ENCODE data around the gene CYP26B1.
"Not testable (repeated sequence)": the region's sequence is repeated elsewhere in the genome, so short reads cannot be mapped to it uniquely, and the experiment has no call there.

Gene CYP26B1

GRCh38 chr2:72112981-72113846, 34.4 kb downstream of the CYP26B1 start:
- DNase-seq (ENCODE audit: low read depth in 3 of 3, low spot score in 1 of 3): no peak

DNA sequence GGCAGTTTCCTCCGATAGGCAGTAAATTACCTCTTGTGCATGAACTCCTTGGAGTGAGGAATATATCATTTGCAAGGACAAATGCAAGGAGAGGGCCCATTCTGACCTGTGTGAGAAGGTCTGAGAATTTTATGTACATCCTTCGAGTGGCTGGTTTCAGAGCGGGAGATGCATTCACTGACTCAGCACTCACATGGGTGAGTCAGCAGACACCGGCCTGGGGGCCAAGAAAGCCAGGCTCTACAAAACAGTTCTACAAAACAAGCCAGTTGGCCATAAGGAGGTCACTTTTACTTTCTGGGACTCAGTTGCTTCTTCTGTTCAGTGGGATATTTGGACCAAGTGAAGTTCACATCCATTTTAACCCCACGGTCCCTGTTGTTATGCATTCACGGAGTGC, 35.3 kb downstream of the CYP26B1 start:
- no peak for DNase-seq (ENCODE audit: low read depth in 3 of 3, low spot score in 1 of 3)

- no peak for DNase-seq (ENCODE audit: low read depth in 3 of 3, low spot score in 1 of 3)
Measured at GRCh38 chr2:72111061-72111460, 36.6 kb downstream of the CYP26B1 start.

- no peak for DNase-seq (ENCODE audit: low read depth in 3 of 3, low spot score in 1 of 3)
Measured at GRCh38 chr2:72109904-72110303, 37.8 kb downstream of the CYP26B1 start.

DNA sequence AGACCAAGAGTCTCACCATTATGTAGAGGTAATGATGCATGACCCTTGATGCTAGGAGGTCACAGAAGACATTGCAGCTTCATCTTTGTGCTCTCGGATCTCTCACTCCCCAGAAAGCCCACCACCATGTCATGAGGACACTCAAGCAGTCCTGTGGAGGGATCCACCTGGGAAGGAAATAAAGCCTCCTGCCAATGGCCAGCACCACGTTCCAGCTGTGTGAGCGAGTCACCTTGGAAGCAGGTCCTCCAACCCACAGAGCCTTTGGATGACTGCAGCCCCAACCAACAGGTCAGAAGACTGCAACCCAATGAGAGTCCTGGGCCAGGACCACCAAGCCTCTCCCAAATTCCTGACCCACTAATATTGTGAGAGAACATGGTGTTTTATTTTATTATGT, 38.4 kb downstream of the CYP26B1 start:
- DNase-seq (ENCODE audit: low read depth in 3 of 3, low spot score in 1 of 3): no peak

- DNase-seq (ENCODE audit: low read depth in 3 of 3, low spot score in 1 of 3): no peak
Measured at GRCh38 chr2:72108121-72108520, 39.5 kb downstream of the CYP26B1 start.

DNA sequence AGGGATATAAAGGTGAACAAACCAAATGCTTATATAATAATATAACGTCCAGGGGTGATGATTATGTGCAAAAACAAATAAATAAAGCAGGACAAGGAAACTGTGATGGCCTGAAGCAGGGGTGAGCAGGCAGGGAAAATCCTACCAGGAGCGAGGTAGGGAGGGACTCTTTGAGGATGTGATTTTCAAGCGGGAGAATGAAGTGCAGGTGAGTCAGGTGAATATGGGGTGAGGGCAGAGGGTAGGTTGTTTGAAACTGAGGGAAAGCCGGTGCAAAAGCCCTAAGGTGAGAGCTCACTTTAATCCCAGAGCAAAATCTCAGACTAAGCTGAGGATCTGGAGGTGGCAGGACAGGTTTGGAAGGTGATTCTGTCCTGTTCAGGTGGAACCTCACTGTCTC, 40.7 kb downstream of the CYP26B1 start:
- no peak for DNase-seq (ENCODE audit: low read depth in 3 of 3, low spot score in 1 of 3)

DNA sequence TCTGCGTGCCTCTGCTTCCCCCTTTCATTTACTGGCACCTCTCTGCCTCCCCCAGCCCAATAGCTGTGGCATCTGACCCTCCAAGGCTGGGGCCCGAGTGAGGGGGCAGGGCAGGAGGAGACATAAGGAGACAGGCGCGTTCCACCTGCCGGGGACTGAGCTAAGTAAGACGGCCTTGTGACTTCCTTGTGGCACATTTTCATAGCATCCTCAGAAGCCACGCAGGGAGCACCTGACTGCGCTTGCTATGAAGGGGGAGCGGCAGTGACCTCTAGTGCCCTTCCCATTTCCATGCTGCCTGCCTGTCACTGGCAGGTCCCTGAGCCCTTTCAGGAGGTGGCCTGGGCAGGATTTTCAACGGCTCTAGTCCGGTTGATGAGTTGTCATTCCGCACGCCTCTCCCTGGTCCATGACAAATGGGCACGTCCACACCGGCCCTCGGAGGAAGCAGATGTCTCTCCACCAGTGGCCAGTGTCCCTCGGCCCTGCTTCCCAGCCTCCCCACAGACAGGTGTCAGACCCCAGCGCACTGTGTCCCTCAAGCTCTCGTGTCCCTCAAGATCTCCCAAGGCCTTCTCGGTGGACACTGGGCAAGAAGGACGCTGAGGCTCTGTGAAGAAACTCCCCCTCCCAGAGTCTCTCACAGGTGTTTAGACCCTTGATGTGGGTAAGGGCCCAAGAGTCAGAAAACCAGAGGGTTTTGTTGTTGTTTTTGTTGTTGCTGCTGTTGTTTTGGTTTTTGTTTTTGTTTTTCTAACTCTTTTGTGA, 42.7 kb downstream of the CYP26B1 start:
- no peak for DNase-seq (ENCODE audit: low read depth in 3 of 3, low spot score in 1 of 3)

- no peak for DNase-seq (ENCODE audit: low read depth in 3 of 3, low spot score in 1 of 3)
Measured at GRCh38 chr2:72103690-72104089, 44.0 kb downstream of the CYP26B1 start.

DNA sequence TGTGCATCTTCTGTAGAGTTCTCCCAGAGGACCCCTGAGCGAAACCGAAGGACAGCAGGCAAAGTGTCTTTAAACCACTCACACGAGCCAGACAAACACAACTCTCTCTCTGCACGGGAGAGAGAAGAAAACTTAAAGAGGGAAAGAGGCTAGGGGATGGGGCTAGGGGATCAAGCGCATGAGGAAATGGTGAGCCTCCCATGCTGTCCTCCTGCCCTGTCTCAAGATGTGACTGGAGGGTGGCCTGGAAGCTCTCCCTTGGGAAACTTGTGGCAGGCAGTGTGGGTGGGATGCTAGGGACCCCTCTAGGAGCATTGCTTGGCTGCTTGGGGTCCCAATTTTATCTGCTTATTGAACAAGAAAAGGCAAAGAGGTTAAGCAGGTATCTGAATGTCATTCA, 44.5 kb downstream of the CYP26B1 start:
- no peak for DNase-seq (ENCODE audit: low read depth in 3 of 3, low spot score in 1 of 3)

DNA sequence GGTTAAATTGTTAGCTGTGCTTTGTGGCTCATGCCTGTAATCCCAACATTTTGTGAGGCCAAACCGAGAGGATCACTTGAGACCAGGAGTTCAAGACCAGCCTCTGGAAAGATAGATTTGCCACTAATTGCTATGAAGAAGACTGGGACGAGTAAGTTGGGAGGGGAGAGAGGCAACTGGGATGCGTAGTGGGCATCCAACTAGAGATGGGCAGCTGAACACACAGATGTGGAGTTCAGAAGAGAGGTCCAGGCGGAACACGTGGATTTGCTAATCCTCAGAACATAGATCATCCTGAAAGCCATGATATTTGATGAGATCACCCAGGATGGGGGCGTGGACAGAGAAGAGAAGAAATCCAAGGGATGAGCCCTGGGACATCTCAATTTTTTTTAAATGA, 48.7 kb downstream of the CYP26B1 start:
- no peak for DNase-seq (ENCODE audit: low read depth in 3 of 3, low spot score in 1 of 3)

GRCh38 chr2:72097276-72097675, 50.4 kb downstream of the CYP26B1 start:
- no peak for DNase-seq (ENCODE audit: low read depth in 3 of 3, low spot score in 1 of 3)

GRCh38 chr2:72096181-72096580, 51.5 kb downstream of the CYP26B1 start:
- no peak for DNase-seq (ENCODE audit: low read depth in 3 of 3, low spot score in 1 of 3)

GRCh38 chr2:72095364-72095763, 52.3 kb downstream of the CYP26B1 start:
- DNase-seq (ENCODE audit: low read depth in 3 of 3, low spot score in 1 of 3): no peak

DNA sequence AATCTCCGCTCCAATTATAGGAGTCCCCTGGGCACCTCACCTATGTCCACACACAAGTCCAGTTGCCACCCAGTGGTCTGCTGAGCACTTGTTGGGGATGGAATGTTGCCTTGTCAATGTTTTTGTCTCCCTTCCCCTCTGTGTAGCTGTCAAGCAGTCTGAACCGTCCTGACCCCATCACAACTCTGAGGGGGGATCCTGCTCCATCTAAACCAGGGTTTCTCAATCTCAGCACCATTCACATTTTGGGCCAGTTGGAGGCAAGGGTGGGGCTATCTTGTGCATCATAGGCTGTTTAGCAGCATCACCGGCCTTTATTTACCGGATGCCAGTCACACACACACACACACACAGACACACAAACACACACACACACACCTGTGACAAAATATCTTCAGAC, 53.0 kb downstream of the CYP26B1 start:
- no peak for DNase-seq (ENCODE audit: low read depth in 3 of 3, low spot score in 1 of 3)

- no peak for DNase-seq (ENCODE audit: low read depth in 3 of 3, low spot score in 1 of 3)
Measured at GRCh38 chr2:72092111-72092510, 55.6 kb downstream of the CYP26B1 start.

DNA sequence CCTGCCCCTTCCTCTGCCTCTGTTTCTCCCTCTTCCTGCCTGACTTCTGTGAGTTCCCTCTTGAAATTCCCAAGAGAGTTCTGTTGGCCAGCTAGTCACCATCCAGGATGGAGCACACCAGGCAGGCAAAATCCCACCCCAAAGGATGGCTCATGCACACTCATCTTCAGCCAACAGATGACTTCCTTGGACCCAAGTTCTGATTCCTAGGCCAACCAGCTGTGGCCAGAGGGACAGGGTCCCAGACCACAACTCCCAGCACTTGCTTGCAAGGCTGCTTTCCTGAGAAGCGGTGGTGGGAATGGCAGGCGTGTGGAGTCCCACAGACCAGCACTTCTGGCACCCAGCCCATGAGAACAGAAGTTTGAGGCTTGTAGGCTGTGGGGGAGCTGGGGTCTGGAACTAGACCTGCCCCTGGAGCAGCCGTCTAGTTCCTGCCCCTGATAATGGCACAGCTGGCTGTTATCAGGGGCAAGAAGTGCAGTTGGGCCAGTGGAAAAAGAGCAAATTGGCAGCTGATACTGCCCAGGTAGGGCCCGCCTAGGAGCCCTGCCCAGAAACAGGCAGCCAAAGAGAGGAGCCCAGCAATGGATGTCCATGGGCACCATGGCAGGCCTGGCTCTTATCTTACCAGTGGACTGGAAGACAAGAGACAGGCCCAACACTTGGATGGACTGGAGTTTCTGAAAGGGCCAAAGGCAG, 56.7 kb downstream of the CYP26B1 start:
- DNase-seq (ENCODE audit: low read depth in 3 of 3, low spot score in 1 of 3): no peak

DNA sequence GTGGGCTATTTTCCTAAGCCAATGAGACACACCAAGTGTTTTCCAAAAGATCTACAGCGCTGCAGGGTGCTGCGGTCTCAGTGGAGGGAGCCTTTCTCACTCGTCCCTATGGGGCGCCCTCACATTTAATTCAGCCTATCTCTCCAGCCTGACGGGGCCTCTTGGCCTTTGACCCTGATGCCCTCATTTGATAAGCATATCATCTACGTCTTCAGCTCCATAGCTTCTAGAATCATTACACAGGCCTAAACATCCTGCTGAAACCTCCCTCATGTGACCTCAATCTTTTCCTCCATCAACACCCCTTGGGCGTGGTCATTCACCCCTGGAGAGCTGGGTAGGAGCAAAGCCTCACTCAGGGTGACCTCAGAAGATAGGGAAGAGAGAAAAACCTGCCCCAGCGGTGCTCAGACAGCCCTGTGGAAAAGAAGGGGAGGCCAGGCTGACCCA, 57.4 kb downstream of the CYP26B1 start:
- DNase-seq (ENCODE audit: low read depth in 3 of 3, low spot score in 1 of 3): no peak

GRCh38 chr2:72089537-72089936, 58.1 kb downstream of the CYP26B1 start:
- no peak for DNase-seq (ENCODE audit: low read depth in 3 of 3, low spot score in 1 of 3)

DNA sequence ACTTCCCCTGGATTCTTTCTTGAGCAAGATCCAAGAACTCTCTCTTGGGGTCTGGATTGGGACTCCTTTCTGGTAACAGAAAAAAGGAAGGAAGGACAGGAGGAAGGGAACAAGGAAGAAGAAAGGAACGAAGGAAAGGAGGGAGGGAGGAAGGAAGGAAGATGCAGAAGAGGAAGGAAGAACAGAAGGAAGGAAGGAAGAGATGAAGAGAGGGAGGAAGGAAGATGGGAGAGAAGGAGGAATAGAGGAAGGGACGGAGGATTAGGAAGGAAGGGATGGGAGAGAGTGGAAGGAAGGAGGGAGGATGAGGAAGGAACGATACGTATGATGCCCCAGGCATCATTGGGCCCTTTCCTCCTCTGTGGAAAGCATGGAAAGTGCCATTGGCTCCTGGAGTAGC, 58.6 kb downstream of the CYP26B1 start:
- DNase-seq (ENCODE audit: low read depth in 3 of 3, low spot score in 1 of 3): no peak

- DNase-seq (ENCODE audit: low read depth in 3 of 3, low spot score in 1 of 3): not testable (repeated sequence)
Measured at GRCh38 chr2:72086871-72087633, 60.6 kb downstream of the CYP26B1 start.

Data from stimulated activated CD4-positive, alpha-beta T cell treated with anti-CD3 and anti-CD28 coated beads, TNF-alpha, amount 100 ng/mL, for 1 hour (primary cell).